Stimulated activated CD4-positive, alpha-beta T cell treated with anti-CD3 and anti-CD28 coated beads, Interleukin-2, amount 100 ng/mL, for 48 hours (primary cell): ENCODE results near the gene SEC24C.
A peak's percentile ranks its signal among the peaks of the same experiment; 100 is the strongest.
"Not testable (repeated sequence)": the region's sequence is repeated elsewhere in the genome, so short reads cannot be mapped to it uniquely, and the experiment has no call there.

ENCODE experiments used
- DNase-seq, 2 donors: peaks; one replicate each; pipeline ENCODE4 v3.0.0-alpha.2; 2020

The SEC24C gene, protein sequence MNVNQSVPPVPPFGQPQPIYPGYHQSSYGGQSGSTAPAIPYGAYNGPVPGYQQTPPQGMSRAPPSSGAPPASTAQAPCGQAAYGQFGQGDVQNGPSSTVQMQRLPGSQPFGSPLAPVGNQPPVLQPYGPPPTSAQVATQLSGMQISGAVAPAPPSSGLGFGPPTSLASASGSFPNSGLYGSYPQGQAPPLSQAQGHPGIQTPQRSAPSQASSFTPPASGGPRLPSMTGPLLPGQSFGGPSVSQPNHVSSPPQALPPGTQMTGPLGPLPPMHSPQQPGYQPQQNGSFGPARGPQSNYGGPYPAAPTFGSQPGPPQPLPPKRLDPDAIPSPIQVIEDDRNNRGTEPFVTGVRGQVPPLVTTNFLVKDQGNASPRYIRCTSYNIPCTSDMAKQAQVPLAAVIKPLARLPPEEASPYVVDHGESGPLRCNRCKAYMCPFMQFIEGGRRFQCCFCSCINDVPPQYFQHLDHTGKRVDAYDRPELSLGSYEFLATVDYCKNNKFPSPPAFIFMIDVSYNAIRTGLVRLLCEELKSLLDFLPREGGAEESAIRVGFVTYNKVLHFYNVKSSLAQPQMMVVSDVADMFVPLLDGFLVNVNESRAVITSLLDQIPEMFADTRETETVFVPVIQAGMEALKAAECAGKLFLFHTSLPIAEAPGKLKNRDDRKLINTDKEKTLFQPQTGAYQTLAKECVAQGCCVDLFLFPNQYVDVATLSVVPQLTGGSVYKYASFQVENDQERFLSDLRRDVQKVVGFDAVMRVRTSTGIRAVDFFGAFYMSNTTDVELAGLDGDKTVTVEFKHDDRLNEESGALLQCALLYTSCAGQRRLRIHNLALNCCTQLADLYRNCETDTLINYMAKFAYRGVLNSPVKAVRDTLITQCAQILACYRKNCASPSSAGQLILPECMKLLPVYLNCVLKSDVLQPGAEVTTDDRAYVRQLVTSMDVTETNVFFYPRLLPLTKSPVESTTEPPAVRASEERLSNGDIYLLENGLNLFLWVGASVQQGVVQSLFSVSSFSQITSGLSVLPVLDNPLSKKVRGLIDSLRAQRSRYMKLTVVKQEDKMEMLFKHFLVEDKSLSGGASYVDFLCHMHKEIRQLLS

DNA sequence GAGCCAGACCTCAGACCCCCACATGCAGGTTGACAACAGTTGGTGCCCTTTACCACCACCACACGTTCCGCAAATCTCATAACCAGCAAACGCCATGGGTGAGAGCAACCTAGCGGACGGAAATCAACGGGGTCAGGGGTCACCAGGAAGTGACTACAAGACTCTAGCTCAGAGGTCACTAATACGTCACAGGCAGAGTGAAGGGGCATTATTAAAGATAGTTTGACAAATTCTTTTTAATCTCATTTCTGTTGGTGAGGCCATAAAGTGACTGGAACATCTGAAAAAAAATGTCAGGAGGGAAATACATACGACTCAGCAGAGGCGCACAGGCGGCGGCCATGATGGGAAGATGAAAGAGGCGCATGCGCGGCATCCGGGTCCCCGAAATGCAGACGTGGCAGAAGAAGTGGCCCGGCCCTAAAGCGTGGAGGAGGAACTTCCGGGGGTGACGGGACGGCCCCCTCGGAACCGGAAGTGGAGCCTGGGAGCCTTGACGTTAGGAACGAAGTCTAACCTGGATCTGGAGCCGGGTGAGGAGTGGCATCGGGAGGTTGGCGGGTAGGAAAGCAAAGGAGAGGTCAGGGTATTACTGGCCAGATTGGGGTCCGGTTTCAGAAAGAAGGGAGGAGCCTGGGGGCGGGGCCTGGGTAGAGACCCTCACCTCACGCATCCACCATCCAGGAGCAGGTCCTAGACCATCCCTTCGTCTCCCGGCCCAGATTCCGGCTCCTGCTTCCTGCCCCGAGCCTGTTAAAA is at the start of gene SEC24C:
TSS of gene SEC24C (plus strand) at position 468 of the 759 bp plus-strand sequence. CDS start 2,461 bp downstream, outside the sequence.
- DNase-seq: peak; percentile 89 to 91

DNA sequence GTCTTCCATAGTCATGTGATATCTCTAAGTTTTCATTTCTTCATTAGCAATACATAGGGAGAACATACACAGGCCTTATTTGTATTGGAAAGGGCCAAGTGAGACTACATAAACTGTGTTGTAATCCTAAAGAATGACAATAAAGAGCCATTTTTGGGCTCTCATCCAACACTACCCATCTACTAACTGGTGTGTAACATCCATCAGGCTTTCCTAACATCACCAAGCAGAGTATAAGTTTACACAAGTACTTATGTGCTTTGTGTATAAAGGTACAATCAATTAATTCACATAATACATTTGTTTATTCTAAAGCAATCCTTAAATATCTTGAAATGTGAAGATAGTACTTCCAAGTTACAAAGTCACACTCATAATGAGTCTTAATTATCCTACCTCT is 48.9 kb upstream of the SEC24C start:
- not testable (repeated sequence) for DNase-seq

DNA sequence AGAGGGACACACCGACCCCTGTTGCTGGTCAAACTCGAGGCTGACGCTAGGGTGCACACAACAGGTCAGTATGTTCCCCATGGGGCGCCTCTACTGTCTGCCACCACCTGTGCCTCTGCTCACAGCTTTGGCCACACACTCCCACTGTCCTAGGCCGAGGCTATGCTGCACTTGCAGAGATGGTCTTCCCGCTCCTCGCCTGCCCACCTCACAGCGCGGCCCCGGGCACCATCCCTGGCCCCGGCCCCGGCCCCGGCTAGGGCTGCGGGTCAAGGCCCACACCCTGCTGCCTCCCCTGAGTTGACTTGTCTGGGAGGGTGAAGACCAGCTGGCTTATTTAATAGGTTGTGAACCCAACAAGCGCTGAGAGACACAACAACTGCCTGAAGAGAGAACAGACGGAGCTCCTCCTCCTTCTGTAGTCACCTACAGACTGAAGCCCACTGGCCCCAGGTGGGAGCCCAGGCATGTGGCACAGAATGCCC is 46.5 kb upstream of the SEC24C start, which contains the start of gene AGAP5:
TSS of gene AGAP5 (minus strand) at position 435 of the 485 bp plus-strand sequence. CDS start at position 81, 354 bp downstream.
- DNase-seq: not testable (repeated sequence)

DNA sequence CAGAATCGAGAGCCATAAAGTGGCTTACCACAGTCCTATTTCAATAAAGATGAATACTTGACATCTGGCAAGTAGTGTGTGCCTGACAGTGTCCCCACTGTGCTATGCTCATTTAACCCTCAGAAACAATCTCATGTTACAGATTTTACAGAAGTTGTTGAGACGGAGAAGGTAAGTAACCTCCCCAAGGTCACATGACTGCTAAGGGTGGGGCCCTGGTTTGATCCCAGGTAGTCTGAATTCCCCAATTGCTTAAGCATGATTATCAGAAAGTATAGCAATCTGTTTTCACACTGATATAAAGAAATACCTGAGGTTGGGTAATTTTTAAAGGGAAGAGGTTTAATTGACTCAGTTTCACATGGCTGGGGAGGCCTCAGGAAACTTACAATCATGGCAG is 45.4 kb upstream of the SEC24C start:
- DNase-seq: not testable (repeated sequence)

DNA sequence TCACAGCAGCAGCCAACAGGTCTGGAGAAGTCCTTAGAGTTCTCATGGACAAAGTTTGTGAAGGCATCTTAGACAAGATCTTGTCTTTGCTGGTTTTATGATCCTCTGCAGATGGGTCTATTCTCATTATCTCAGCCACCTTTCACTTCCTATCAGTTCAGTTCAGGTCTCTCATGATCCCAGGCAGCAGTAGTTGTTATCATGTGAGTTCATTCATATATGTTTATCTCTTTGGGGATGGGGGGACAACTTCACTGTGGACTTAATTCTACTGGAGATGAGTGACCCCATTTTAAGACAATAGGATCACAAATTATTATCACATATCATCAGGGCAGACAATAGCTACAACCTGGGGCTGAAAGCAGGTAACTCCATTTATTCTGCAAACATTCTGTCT is 40.2 kb upstream of the SEC24C start:
- DNase-seq: not testable (repeated sequence)

DNA sequence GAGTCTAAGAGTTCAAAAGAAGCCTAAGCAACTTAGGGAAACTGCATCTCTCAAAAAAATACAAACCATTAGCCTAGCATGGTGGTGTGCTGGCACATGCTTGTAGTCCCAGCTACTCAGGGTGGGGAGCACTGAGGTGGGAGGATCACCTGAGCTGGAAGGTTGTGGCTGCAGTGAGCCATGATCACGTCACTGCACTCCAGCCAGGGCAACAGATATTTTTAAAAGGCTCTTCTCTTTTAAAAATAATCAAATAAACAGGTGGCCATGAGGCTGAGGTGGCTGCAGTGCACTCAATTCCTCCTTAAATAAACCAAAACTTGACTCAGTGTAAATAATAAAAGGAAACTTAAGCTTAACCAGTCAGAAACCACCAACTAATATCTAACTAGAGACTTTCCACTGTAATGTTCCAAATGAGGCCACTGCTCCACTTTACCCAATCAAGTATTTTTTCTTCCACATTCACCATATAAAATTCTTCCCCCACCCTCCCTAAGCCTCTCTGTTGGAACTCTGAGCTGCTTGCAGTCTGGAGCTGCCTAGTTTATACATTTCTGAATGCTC is 38.6 kb upstream of the SEC24C start:
- not testable (repeated sequence) for DNase-seq

DNA sequence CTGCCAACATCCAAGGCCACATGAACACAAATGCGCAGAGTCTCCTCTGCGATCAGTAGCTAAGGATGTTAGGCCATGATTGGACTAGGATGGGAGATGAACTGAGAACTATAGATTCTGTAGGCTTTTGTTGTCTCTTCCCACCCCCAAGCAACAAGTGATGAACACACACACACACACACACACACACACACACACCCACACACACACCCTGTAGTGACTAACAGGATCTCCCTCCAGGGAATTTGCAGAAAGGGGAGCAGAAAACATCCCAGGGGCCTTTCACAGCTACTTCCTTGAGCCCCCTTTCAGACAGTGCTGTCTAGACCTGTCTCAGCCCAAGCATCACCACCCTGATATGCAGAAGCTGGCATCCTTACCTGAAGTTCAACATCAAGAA is 37.7 kb upstream of the SEC24C start:
- not testable (repeated sequence) for DNase-seq

DNA sequence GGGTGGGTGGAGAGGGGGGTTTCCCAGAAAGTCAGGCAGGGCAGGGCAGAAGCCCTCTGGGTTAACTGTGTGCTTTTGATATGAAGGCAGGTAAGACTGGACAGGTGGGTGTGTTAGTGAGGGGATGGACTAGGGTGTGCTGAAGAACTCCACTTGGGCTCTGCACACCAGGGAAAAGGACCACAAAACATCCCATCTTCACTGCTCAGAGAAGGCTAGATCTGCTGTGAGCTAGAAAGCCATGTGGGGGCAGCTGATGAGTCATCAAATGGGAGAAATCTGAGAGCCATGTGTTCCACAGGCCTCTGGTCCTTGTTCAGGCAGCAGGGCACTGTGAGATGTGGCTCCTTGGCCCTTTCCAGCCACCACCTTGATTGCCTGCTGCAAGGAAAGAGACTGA is 36.5 kb upstream of the SEC24C start:
- not testable (repeated sequence) for DNase-seq

DNA sequence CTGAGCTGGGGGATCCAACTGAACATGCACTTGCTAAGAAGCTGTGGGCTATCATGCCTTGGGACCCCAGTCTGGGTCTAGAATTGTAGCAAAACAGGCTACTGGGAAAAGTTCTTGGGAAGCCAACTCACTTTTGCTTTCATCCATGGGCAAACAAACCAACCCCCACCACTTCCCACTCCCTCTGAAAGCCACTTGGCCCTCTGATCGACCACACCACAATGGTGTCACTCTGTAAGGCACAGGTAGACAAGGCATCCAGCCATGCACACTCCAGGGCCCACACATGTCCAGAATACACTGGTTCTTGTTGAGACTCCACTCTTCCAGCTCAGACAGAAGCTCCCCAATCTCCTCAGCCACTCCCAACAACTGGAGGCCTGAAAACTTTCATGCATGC is 36.0 kb upstream of the SEC24C start:
- DNase-seq: not testable (repeated sequence)

DNA sequence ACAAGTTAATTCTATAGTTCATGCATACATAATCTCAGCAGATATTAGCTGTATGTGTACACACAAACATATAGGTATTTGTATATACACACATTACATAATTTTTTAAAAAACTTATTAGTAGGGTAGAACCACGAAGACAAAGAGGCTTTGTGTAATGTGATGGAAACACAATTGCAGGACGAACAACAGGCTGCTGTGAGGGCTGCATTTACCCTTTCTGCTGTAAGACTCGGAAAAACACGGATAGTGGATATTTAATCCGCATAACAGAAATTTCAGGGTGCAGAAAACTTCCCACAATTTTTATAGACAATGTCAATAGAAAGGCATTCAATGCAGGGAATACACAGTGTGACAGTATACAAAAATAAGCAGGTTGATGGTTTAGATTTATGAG is 32.5 kb upstream of the SEC24C start:
- DNase-seq: not testable (repeated sequence)

DNA sequence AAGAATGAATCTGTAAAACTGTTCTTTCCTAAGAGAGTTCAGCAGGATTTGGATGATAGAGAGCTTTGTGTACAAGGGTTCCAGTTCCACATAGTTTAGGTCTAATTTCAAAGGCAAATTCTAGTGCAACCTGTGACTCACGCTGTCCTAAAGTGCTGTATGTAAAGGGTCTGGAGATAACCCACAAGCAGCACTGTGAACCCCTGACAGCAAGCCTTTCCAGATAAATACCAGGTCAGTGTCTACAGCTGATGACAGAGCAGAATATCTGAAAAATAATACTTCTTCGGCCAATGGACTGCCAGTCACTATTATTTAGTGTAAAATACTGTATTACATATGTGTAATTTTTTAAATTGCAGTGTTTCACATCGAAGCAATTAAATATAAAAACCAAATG is 30.3 kb upstream of the SEC24C start:
- DNase-seq: not testable (repeated sequence)

DNA sequence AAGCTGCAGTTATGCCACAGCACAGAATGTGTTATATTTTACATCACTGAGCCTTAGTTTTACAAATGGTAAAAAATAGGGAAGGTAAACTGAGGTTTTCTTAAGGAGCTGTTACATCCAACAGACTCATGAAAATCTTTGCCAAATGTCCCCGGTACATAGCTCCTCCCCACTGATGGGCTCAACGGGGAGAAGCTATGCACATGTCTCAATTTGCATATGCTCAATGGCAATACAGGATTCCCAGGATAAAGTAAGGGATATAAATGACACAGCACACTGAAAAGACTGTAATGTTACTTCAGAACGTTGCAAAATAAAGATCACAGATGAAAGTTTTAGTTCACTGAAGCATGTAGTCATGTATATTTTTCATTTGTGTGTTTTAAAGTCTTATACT is 29.7 kb upstream of the SEC24C start:
- not testable (repeated sequence) for DNase-seq

DNA sequence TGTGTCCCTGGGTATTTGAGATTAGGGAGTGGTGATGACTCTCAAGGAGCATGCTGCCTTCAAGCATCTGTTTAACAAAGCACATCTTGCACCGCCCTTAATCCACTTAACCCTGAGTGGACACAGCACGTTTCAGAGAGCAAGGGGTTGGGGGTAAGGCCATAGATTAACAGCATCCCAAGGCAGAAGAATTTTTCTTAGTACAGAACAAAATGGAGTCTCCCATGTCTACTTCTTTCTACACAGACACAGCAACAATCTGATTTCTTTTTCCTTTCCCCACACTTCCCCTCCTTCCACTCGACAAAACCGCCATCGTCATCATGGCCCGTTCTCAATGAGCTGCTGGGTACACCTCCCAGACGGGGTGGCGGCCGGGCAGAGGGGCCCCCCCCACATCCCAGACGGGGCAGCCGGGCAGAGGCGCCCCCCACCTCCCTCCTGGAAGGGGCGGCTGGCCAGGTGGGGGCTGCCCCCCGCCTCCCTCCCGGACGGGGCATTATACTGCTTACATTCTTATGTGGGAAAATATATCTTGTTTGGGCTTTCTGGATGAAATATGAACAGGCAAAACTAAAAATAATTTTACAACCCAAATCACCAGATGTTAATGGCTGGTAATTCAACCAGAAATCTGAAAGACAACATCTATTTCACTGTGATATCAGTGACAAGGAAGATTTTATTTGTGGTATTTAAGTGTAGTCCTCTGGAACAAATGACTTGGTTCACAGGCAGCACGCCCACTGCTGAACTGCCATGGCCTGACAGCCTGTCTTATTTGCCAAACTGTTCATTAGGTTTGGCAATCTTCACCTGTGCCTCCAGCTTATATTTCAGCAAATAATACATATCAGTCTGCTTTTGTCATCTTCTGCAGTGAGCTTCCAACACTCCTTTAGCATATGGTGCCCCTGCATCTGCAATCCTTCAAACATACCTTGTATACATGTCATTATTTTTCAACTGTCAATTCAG is 28.7 kb upstream of the SEC24C start:
- DNase-seq: not testable (repeated sequence)

DNA sequence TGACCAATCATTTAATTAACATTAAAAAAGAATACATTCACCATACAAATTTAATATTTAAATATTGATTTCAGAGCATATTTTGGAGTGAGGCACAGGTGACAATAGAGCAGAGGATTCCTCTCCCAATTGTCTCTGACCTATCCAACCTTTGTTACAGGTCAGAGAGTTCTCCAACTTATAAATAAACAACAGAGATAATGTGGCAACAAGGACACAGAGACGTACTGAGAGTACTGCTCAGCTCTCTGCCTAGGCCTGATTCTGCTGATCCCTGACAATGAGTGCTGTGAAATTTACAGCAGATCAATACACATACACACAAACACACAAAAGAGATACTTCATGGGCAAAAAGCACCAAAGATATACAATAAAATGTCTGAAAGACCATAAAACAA is 27.9 kb upstream of the SEC24C start:
- DNase-seq: no peak

DNA sequence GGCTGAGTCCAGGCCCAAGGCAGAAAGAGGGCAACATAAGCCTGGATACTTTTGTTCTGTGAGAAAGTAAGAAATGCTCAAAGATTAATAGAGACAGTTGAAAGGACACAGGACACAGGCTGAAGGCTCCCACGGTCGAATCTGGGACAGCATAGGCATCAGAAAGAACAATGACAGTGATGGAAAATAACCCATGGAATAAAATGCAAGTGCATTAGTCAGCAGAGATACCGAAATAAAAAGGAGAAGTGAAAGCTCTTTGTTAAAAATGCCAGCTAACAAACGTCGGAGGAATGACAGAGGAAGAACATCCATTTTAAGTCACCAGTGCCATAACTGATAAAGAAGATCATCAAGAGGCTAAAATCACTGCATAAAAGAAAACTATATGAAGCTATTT is 26.6 kb upstream of the SEC24C start:
- no peak for DNase-seq

DNA sequence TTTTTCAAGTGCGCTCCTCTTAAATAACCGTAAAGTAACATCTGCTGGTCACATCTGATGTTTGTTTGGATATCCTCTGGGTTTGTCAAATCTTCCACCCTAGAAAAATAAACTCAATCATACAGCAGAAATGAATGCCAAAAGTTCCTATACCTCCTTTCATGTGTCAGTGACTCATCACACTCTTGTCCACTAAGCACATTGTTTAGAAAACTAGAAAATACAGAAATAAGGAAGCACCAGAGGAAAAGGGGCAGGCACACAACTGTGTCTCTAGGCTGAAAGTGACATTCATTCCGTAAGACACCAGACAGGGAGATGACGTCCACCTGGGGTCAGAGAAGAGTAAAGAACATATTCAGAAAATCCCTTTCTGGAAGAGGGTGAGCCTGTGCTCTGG is 23.6 kb upstream of the SEC24C start:
- DNase-seq: not testable (repeated sequence)

DNA sequence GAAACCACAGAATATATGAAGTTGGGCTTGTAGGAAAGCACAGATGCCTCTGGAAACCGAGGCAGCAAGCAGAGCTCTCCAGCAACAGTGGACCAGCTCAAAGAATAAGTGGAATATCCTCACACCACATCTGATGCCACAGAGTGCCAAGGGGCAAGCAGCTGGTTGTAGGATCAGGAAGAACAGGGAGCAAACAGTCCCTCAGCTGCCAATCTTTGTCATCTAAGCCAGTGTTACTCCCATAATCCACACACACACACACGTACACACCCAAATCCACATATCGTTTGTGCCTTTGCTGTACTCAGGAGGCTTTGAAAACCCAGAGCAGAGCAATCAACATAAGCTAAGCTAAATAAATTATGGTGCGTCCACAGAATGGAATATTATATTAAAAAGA is 20.7 kb upstream of the SEC24C start:
- DNase-seq: no peak

DNA sequence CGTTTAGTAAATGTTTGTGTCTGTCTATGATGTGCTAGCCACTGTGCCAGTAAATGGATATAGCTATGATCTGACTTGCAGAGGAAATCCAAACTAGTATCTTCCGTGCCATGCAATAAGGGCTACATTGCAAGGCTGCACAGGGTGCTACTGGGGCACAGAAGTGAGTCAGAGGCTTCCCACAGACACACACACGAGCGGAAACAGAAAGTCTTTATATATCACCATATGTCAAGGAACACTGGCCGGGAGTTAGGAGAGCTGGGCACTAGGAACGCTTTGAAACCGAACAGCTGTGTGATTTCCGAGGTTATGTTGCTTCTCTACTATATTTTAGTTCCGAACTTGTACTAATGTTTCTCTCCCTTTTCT is 14.4 kb upstream of the SEC24C start:
- peak; percentile 16 to 23 for DNase-seq

DNA sequence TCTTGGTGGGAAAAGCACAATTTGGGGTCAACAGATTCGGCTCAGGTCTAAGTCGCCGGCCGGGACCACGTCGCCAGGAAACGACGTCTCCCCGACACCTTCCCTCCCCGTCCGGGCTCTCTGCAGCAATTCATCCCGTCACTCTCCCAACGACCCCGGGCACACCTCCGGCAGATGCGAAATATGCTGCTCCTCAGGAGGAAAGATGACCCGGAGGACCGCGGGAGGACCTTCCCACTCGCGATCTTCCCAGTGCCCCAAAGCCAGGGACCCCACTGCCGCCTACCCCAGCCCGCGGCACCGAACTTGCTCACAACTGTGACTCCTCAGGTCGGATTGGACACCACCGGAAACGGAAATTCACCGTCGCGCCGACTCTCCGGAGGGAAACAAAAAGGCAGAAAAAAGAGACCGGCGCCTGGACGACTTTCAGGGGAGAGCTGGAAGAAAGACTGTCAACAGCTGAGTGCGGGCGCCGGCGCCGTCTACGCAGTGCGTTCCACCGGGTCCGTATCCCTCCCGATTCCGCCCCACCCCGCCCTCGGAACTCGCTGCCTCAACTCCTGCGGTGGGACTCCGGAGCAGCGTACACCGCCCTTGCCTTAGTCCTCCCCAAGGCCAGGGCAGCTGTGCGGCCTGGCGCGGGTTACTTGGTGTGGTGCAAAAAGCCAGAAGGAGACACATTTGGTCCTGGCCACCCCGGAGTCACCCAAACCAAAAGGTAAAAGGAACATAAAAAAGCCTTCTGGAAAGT is 13.8 kb upstream of the SEC24C start:
- peak; percentile 93 for DNase-seq
